NOMO-1 treated with dmso at 0.1 percent for 144 hours (cell line): ENCODE results near the gene ANXA3.
"Not testable (repeated sequence)": the region's sequence is repeated elsewhere in the genome, so short reads cannot be mapped to it uniquely, and the experiment has no call there.

Experiments
- DNase-seq: peaks from one replicate; lab custom pipeline; 2025; ENCODE audit not compliant: unreplicated experiment; lab: John Stamatoyannopoulos, UW

The ANXA3 gene

DNA sequence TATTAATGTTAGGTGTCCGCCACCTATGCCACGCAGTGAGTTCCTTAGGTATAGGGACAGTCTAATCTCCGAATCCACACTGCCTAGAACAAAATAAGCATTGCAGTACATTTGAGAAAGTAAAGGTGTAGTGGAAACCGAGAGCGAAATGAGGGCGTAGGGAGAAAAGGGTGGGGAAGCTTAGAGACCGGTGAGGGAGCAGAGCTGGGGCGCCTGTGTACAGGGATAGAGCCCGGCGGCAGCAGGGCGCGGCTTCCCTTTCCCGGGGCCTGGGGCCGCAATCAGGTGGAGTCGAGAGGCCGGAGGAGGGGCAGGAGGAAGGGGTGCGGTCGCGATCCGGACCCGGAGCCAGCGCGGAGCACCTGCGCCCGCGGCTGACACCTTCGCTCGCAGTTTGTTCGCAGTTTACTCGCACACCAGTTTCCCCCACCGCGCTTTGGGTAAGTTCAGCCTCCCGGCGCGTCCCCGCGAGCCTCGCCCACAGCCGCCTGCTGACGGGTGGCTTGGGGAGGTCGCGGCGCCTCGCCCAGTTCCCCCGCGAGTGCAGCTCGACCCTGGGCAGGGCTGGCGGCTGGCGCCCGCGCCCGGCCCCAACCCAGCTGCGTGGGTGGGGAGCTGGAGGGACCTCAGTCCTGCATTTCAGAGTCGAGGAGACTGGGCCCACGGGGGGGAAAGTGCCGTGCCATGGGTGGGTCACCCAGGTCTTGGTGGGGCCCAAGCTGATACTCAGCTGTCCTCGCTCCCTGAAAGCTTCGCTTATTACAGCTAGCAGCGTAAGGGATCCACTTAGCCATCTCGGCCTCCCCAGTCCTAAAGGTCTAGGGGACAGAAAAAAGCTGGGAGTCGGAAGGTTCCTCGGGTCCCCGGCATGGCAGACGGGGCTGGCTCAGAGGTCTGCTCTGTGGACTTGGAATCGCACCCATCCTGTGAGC is at the start of gene ANXA3:
Gene ANXA3, plus strand, starts transcription at position 351 of the 932 bp plus-strand sequence. CDS start 2,704 bp downstream, outside the sequence.
- DNase-seq: no peak

- not testable (repeated sequence) for DNase-seq
Observed at GRCh38 chr4:78506260-78506659, 45.3 kb upstream of the ANXA3 start.

GRCh38 chr4:78509043-78509442 is 42.5 kb upstream of the ANXA3 start:
- DNase-seq: no peak

GRCh38 chr4:78510108-78510507 is 41.5 kb upstream of the ANXA3 start:
- no peak for DNase-seq

DNA sequence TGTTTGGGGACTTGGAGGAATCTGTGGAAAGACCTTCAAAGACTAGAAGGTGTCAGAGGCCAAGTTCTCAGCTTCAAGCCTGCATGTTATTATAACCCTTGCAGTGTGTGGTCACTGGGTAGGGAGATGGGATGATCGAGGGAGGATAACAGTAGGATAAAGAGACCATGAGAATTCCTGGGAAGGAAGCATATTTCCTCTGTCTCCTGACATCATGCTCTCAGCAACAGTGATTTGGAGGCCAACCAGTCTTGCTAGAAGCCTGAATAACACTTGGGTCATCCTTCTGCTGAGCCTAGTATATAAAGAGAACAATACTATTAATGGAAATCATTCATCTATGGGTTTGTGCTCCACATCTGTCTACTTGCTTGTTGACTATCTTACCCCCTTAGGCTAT is 40.9 kb upstream of the ANXA3 start:
- DNase-seq: no peak

GRCh38 chr4:78512357-78512920 is 39.1 kb upstream of the ANXA3 start:
- DNase-seq: no peak

DNA sequence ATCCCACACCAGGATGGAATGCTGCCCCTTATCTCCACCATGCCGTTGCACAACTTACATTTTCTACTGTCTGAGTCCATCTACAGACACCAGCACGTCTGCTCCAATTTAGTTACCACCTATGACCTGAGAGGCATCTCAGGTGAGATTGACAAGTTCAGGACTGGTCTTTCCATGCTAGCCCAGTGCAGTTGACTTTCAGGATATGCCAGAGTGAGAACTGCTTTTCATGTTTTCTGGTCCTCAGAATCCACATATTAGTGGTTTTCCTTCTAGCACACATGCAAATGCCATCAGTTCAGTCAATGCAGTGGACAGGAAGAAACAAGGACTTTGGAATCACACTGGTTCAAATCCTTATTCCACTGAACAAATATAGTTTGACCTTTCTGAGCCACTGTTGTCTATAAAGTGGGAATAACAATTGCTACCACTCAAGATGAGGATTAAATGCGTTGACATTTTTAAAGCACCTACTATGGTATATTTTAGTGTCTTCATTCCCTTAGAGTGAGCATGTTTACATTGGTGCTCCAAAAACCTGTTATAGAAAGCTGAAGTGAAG is 38.1 kb upstream of the ANXA3 start:
- DNase-seq: no peak

DNA sequence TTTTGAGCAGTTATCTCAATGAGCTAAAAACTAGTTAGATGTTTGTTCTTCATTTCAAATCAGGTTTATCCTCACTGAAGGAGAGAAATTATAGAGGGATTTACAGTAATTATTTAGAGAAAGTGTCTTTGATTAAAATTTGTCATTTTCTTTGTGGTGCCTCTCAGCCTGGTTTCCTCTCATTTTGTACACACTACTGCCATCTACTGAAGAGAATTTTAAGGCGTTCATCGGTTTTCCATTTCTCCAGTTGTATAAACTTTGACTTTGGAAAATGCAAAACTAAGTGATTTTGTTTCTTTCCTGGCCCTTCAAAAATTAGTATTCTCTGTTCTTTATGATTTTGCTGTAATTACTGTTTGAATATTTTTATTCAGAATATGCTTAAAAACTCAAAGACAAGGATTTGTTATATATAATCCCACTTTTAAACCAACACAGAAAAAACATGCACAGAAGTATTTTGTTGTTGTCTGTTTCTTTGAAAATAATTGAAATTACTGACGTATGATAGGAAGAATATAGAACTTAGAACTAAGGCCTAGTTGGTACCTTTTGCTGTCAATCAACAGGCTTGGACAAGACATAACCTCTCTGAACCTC is 34.4 kb upstream of the ANXA3 start:
- no peak for DNase-seq

- DNase-seq: no peak
Observed at GRCh38 chr4:78518561-78518960, 33.0 kb upstream of the ANXA3 start.

DNA sequence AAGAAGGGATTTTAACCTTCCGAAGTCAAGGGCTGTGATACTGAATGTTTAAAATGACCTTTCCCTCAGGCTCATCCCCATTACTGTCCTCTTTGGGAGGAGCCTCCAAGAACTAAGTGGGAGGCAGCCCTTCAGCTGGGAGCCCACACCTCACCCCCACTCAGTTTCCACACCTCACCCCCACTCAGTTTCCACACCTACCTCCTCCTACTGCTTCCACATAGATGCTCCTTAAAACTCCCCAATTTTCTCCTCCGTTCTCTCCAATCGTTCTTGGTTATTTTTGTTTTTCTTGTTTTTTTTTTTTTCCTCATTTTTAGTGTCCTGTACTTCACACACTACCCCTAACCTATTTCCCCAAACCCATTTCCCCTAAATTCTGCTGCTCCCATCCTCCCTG is 31.6 kb upstream of the ANXA3 start:
- no peak for DNase-seq

DNA sequence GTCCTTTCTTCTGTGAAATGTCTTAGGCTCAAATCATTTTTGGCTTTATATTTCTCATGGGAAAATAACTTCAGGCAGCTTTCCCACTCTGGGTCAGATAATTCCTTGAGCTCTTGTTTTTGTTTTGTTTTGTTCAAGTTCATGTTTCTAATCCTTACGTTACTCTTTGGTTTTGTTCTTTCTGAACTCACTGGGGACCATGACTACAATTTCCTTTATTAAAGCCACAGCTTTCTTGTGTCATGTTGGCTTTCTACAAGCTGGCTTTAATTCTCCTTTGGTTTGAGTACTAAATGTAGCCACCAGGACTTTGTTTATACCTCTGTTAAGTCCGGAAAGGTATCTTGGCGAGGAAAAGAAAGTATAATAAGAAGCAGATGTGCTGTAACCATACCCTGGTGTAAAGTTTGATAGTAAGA is 30.8 kb upstream of the ANXA3 start:
- no peak for DNase-seq

DNA sequence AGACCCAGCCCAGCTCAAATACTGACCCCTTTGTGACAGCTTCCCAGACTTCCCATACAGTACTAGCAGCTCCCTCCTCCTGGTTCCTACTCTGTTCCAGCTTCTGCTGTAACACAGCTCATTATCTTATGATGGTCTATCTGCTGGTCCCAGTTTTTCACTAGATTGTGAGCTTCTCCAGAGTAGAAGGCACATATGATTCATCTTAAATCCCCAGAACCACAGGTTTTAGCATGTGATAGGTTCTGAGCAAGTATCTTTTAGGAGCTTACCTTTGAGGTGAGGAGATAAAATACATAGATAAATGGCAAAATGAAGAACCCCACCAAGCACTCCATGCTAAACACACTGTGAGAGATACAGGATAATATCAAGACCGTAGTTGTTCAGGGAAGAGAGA is 27.6 kb upstream of the ANXA3 start:
- no peak for DNase-seq

DNA sequence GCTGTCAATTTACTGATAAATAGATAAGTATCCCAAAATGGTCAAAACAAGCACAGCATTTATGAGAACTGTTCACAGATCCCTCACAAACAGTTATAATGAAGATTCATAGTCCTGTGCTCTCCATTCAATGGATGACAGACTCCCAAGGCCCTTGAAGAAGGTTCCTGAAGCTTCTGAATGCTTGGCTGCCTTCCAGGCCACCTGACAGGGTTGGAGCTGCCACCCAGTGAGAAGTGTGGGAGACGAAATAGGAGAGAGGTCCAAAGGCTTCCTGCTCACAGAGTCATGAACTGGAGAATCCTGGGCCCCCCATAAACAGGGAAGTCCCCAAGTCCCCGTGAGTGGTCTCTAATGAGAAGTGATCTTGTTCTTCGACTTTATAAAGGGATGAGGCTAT is 26.0 kb upstream of the ANXA3 start:
- DNase-seq: no peak

DNA sequence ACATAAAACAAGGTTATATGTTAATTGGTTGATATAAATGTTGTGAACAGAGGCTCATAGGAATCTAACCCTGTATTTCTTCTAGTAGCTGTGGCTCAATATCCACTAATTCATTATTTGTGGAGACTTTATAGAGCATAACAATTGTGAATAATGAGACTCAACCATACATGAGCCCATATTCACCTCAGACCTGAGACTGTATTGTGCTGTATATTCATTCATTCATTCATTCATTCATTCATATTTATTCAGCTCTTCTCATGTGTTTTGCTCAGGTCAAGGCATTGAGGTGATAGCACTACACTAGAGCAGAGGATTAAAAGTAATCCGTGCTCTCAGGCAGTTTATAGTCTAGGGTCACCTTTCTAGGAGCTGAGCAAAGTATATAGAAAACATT is 24.5 kb upstream of the ANXA3 start:
- no peak for DNase-seq

DNA sequence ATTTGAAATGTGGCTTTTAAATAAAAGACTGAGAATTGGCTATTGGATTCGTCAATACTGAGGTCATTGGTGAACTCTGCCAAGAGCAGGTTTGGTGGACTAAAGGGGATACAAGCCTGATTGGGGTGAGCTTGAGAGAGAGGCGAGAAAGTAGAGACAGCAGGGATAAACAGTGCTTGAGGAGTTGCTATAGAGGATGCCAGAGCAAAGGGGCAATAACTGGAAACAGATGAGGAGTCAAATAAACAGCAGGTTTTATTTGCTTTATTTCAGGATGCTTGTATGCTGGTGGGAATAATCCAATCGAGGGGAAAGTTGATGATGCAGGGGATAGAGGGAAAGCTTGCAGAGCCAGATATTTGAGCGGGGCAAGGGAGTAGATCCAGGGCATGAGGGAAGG is 24.0 kb upstream of the ANXA3 start:
- no peak for DNase-seq

- DNase-seq: no peak
Observed at GRCh38 chr4:78528327-78528726, 23.2 kb upstream of the ANXA3 start.

DNA sequence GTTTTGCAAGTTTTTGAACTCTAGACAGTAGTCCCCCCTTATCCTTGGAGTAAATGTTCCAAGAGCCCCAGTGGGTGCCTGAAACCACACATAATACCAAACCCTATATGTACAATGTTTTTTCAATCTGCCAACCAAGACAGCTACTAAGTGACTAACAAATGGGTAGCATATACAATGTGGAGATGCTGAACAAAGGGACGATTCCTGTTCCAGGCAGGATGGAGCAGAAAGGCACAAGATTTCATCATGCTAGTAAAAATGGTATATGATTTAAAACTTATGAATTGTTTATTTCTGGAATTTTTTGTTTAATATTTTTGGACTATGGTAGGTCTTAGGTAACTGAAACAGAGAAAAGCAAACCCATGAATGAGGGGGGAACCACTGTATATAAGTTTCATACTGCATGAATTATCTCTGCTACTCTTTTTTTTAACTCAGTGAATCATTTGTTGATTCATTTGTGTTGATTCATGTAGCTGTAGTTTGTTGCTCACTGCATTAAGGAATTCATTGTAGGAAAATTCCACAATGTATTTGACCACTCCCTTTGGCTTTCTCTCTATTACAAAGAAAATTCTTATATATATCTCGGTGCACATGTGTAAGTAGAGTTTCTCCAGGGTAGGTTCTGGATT is 21.9 kb upstream of the ANXA3 start:
- DNase-seq: no peak

- no peak for DNase-seq
Observed at GRCh38 chr4:78532046-78532445, 19.5 kb upstream of the ANXA3 start.

- no peak for DNase-seq
Observed at GRCh38 chr4:78533854-78534253, 17.7 kb upstream of the ANXA3 start.

DNA sequence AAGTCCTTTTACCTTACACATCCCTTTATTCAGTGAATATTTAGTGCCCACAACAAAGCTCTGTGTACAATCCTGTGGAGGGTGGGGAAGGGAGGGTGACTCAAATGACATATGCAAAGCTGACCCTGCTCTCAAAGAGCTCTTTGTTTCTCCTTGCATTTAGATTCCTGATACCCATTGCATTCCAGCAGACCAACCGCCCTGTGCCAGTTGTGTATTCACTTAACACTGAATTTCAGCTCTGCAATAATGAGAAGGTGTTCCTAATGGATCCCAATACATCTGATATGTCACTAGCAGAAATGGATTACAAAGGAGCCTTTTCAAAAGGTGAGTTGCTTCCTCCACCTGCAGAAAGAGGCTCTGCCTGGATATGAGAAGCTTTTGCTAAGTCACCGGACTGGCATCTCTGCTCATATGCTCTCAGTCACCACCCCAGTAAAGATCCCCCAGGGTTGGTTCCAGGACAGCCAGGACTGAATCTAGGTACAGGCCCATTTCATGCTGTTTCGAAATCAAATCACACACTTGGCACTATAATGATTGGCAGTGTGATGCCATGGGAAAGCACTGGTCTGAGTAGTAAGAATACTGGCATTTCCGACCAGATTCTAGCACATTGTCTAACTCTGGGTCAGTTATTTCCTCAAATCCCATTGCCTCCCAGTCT is 17.1 kb upstream of the ANXA3 start:
- DNase-seq: no peak

GRCh38 chr4:78542373-78542772 is 9.2 kb upstream of the ANXA3 start:
- DNase-seq: no peak
